Measurements from ENCODE around the gene SERPINB5. TPM values are rescaled to one million over a fixed set of nuclear protein-coding genes. Genes with fewer than 3 reads are reported as not detected.

The SERPINB5 gene
- total and polyA plus RNA-seq, 2 donors (not counting 1 experiment from before 2014, with no cell fraction given): not detected

- no peaks in the 10 kb centered on the region for H3K9me3 ChIP-seq (ENCODE audit: control extremely low read depth in 1 of 3, control insufficient read depth in 2 of 3, insufficient read depth in 1 of 3, low read length in 2 of 3)
- Mint-ChIP-seq H3K9me3 (ENCODE audit: insufficient read depth) (no peaks in the 10 kb centered on the region), H3K27ac (no peak overlapping the region), H3K4me3 (no peak overlapping the region), H3K4me1 (no peaks in the 10 kb centered on the region), H3K27me3 (peaks cover 34% of the 10 kb centered on the region)
- H3K36me3 ChIP-seq (replicated peaks in 1 of 2; ENCODE audit: control extremely low read depth in 1 of 2, control insufficient read depth in 1 of 2, extremely low read depth in 1 of 2, insufficient read depth in 2 of 2, low read length in 1 of 2): no peaks in the 10 kb centered on the region
- no peak overlapping the region for H3K4me3 ChIP-seq (ENCODE audit: control extremely low read depth in 1 of 5, extremely low read depth in 1 of 5, insufficient read depth in 1 of 5, low read depth in 2 of 5, low read length in 4 of 5)
- H3K27ac ChIP-seq (ENCODE audit: low read length in 2 of 2): no peak overlapping the region
- peaks cover 0 to 7% (median 0%) of the 10 kb centered on the region in 4 experiments for H3K27me3 ChIP-seq (replicated peaks in 1 of 4; ENCODE audit: control extremely low read depth in 1 of 4, control insufficient read depth in 3 of 4, insufficient read depth in 4 of 4, low read length in 3 of 4)
- no peaks in the 10 kb centered on the region for H3K79me2 ChIP-seq (ENCODE audit: control insufficient read depth, insufficient read depth, low read length)
- no peak overlapping the region for H3K4me2 ChIP-seq (replicated peaks; ENCODE audit: low read depth, low read length, poor library complexity, severe bottlenecking)
- ChIA-PET POLR2A (no interaction called here), CTCF (interaction anchor here (1.2 to 8.1 kb wide), 3 partner anchors 8 to 479 kb away, joined by 3 to 47 read pairs (median 3); no protein-coding TSS in a partner anchor)
- H2AFZ ChIP-seq (ENCODE audit: insufficient read depth, low read depth, low read length, poor library complexity, severe bottlenecking): no peak overlapping the region
- H3K4me1 ChIP-seq (ENCODE audit: control insufficient read depth in 2 of 2, insufficient read depth in 2 of 2, low read length in 2 of 2): no peaks in the 10 kb centered on the region
- TF ChIP-seq CTCF (IDR thresholded peaks at IDR 0.05): peak; percentile 57
- TF ChIP-seq EZH2 (IDR thresholded peaks at IDR 0.05; ENCODE audit: borderline replicate concordance, insufficient read depth, low read depth, low read length, poor library complexity, severe bottlenecking): no peak
- intact Hi-C loops (cut with micrococcal nuclease): no loop called here
- no CpG with 5 or more reads among the region's 2 CpGs for WGBS (ENCODE audit: insufficient coverage)
- H4K20me1 ChIP-seq (ENCODE audit: control insufficient read depth, insufficient read depth, low read length, poor library complexity, severe bottlenecking): no peaks in the 10 kb centered on the region
- no peak overlapping the region for H3K9ac ChIP-seq (ENCODE audit: low read length)
- DNase-seq (peak; percentile 23), ATAC-seq (ENCODE audit: low read depth) (no peak)
Observed at GRCh38 chr18:63505566-63506335, 29.0 kb downstream of the SERPINB5 start.

DNA sequence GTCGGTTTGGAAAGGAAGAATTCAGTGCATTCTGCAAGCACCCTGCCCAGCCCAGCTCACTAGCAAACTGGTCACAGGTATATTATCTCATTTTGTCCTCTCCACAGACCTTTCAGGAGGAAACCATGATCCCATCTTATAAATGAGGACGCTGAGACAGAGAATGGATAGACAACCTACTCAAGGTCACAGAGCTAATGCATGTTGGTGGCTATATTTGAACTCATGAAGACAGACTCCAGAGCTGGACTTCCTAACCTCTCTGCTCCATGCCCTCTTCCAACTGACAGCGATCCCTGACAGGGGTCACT is 29.5 kb downstream of the SERPINB5 start:
- no peak for ATAC-seq (ENCODE audit: low read depth)
- no peaks in the 10 kb centered on the region for H3K4me1 Mint-ChIP-seq
- H3K9me3 Mint-ChIP-seq (ENCODE audit: insufficient read depth): no peaks in the 10 kb centered on the region
- Histone ChIP-seq H3K79me2 (ENCODE audit: control insufficient read depth, insufficient read depth, low read length) (no peaks in the 10 kb centered on the region), H4K20me1 (ENCODE audit: control insufficient read depth, insufficient read depth, low read length, poor library complexity, severe bottlenecking) (no peaks in the 10 kb centered on the region), H3K4me2 (replicated peaks; ENCODE audit: low read depth, low read length, poor library complexity, severe bottlenecking) (no peak overlapping the region), H3K9me3 (ENCODE audit: control extremely low read depth in 1 of 3, control insufficient read depth in 2 of 3, insufficient read depth in 1 of 3, low read length in 2 of 3) (no peaks in the 10 kb centered on the region), H2AFZ (ENCODE audit: insufficient read depth, low read depth, low read length, poor library complexity, severe bottlenecking) (no peak overlapping the region), H3K9ac (ENCODE audit: low read length) (no peak overlapping the region), H3K36me3 (replicated peaks in 1 of 2; ENCODE audit: control extremely low read depth in 1 of 2, control insufficient read depth in 1 of 2, extremely low read depth in 1 of 2, insufficient read depth in 2 of 2, low read length in 1 of 2) (no peaks in the 10 kb centered on the region), H3K27me3 (replicated peaks in 1 of 4; ENCODE audit: control extremely low read depth in 1 of 4, control insufficient read depth in 3 of 4, insufficient read depth in 4 of 4, low read length in 3 of 4) (peaks cover 0 to 7% (median 0%) of the 10 kb centered on the region in 4 experiments), H3K4me1 (ENCODE audit: control insufficient read depth in 2 of 2, insufficient read depth in 2 of 2, low read length in 2 of 2) (no peaks in the 10 kb centered on the region), H3K4me3 (ENCODE audit: control extremely low read depth in 1 of 5, extremely low read depth in 1 of 5, insufficient read depth in 1 of 5, low read depth in 2 of 5, low read length in 4 of 5) (no peak overlapping the region), H3K27ac (ENCODE audit: low read length in 2 of 2) (no peak overlapping the region)
- POLR2A ChIA-PET: no interaction called here
- no CpG with 5 or more reads among the region's 3 CpGs for WGBS (ENCODE audit: insufficient coverage)
- no peak overlapping the region for H3K27ac Mint-ChIP-seq
- peaks cover 38% of the 10 kb centered on the region for H3K27me3 Mint-ChIP-seq
- no peak for DNase-seq
- CTCF ChIA-PET: interaction anchor here (1.2 to 8.1 kb wide), 3 partner anchors 8 to 479 kb away, joined by 3 to 47 read pairs (median 3); no protein-coding TSS in a partner anchor
- intact Hi-C loops (cut with micrococcal nuclease): no loop called here
- TF ChIP-seq CTCF (IDR thresholded peaks at IDR 0.05): peak; percentile 11
- no peak for TF ChIP-seq EZH2 (IDR thresholded peaks at IDR 0.05; ENCODE audit: borderline replicate concordance, insufficient read depth, low read depth, low read length, poor library complexity, severe bottlenecking)
- no peak overlapping the region for H3K4me3 Mint-ChIP-seq

All from B cell (primary cell).